MM.1S (cell line): Measurements from ENCODE around the gene ATP10D.

Source experiments
- DNase-seq: peaks from one replicate; pipeline ENCODE4 v3.0.0-alpha.2; 2015
- H2AFZ ChIP-seq: fragments of 300-600 bp; sonication (generic); 2 replicates; pipeline ENCODE4 v1.6.0; 2016; ENCODE audit warnings: antibody characterized with exemption, low read length
- H3F3A ChIP-seq: fragments of 300-600 bp; sonication (generic); 2 replicates; pipeline ENCODE4 v1.6.1; 2016; ENCODE audit warnings: mild to moderate bottlenecking, antibody characterized with exemption, low read length, moderate library complexity, mixed read lengths; ENCODE audit not compliant: insufficient read depth
- H3K27ac ChIP-seq: fragments of 300-600 bp; sonication (generic); 2 replicates; pipeline ENCODE4 v1.5.1; 2016; ENCODE audit warnings: mild to moderate bottlenecking, low read length
- H3K27me3 ChIP-seq: fragments of 300-600 bp; sonication (generic); replicated peaks from 2 replicates; pipeline ENCODE4 v1.6.0; 2016; ENCODE audit warnings: low read length; ENCODE audit not compliant: insufficient read depth
- H3K36me3 ChIP-seq: fragments of 300-600 bp; sonication (generic); replicated peaks from 2 replicates; pipeline ENCODE4 v1.6.1; 2016; ENCODE audit warnings: mild to moderate bottlenecking, low read length, mixed read lengths; ENCODE audit not compliant: insufficient read depth
- H3K4me1 ChIP-seq: fragments of 300-600 bp; sonication (generic); 2 replicates; pipeline ENCODE4 v1.6.1; 2016; ENCODE audit warnings: low read length, mixed read lengths
- H3K4me2 ChIP-seq: fragments of 300-600 bp; sonication (generic); 2 replicates; pipeline ENCODE4 v1.6.0; 2016; ENCODE audit warnings: low read depth, low read length
- H3K4me3 ChIP-seq: fragments of 300-600 bp; sonication (generic); 2 replicates; pipeline ENCODE4 v1.5.1; 2016; ENCODE audit warnings: low read length, mixed read lengths
- H3K79me2 ChIP-seq: fragments of 300-600 bp; sonication (generic); 2 replicates; pipeline ENCODE4 v1.6.1; 2016; ENCODE audit warnings: mixed run types, low read length, mixed read lengths
- H3K9ac ChIP-seq: fragments of 300-600 bp; sonication (generic); 2 replicates; pipeline ENCODE4 v1.6.1; 2016; ENCODE audit warnings: low read length, mixed read lengths
- H3K9me2 ChIP-seq: fragments of 300-600 bp; sonication (generic); replicated peaks from 2 replicates; pipeline ENCODE4 v1.6.1; 2016; ENCODE audit warnings: mild to moderate bottlenecking, low read length, mixed read lengths; ENCODE audit not compliant: insufficient read depth
- H3K9me3 ChIP-seq: fragments of 300-600 bp; sonication (generic); replicated peaks from 2 replicates; pipeline ENCODE4 v1.6.1; 2016; ENCODE audit warnings: mild to moderate bottlenecking, low read length, mixed read lengths; ENCODE audit not compliant: insufficient read depth
- H4K20me1 ChIP-seq: fragments of 300-600 bp; sonication (generic); 2 replicates; pipeline ENCODE4 v1.6.1; 2016; ENCODE audit warnings: mild to moderate bottlenecking, low read length, moderate library complexity, mixed read lengths; ENCODE audit not compliant: insufficient read depth
- CTCF ChIP-seq: fragments of 300-600 bp; sonication (generic); IDR thresholded peaks from 2 replicates; pipeline ENCODE4 v1.5.1; 2016; ENCODE audit warnings: antibody characterized with exemption, low read length, mixed read lengths
- EZH2 ChIP-seq: fragments of 300-600 bp; sonication (generic); optimal IDR thresholded peaks from 2 replicates; pipeline ENCODE3; 2017; ENCODE audit warnings: low read depth, mild to moderate bottlenecking, antibody characterized with exemption, low read length, mixed read lengths
- EZH2phosphoT487 ChIP-seq: fragments of 300-600 bp; sonication (generic); IDR thresholded peaks from 2 replicates; pipeline ENCODE4 v1.6.1; 2018; ENCODE audit warnings: antibody characterized with exemption, low read length

The ATP10D gene

GRCh38 chr4:47498899-47499298, 13.8 kb downstream of the ATP10D start:
- Histone ChIP-seq H3K79me2 (no peaks in the 10 kb centered on the region), H3F3A (no peaks in the 10 kb centered on the region), H2AFZ (no peak overlapping the region; the same call in 1 of the 2 replicates), H3K36me3 (no peaks in the 10 kb centered on the region), H3K9ac (no peak overlapping the region), H3K9me2 (no peaks in the 10 kb centered on the region), H3K27ac (peak overlapping the region; percentile 33; the same call in 1 of the 2 replicates), H3K4me3 (no peak overlapping the region), H3K27me3 (no peaks in the 10 kb centered on the region), H3K4me2 (peak overlapping the region; percentile 59; the same call in 1 of the 2 replicates), H4K20me1 (no peaks in the 10 kb centered on the region), H3K4me1 (peaks cover 33% of the 10 kb centered on the region), H3K9me3 (no peaks in the 10 kb centered on the region)
- TF ChIP-seq CTCF (no peak), EZH2phosphoT487 (no peak), EZH2 (no peak)
- no peak for DNase-seq

- Histone ChIP-seq H3K4me2 (peak overlapping the region; percentile 59), H3K27me3 (no peaks in the 10 kb centered on the region), H3K36me3 (no peaks in the 10 kb centered on the region), H3K9me2 (no peaks in the 10 kb centered on the region), H3K4me3 (peak overlapping the region; percentile 5; the same call in 1 of the 2 replicates), H3K9ac (no peak overlapping the region), H3K79me2 (no peaks in the 10 kb centered on the region), H3K9me3 (no peaks in the 10 kb centered on the region), H3K27ac (peak overlapping the region; percentile 33; the same call in 1 of the 2 replicates), H3F3A (no peaks in the 10 kb centered on the region), H3K4me1 (peaks cover 28% of the 10 kb centered on the region), H2AFZ (peak overlapping the region; percentile 29), H4K20me1 (no peaks in the 10 kb centered on the region)
- DNase-seq = peak; percentile 25
- no peak for TF ChIP-seq EZH2
- TF ChIP-seq CTCF = no peak
- no peak for TF ChIP-seq EZH2phosphoT487
Measured at GRCh38 chr4:47499700-47500099, 14.6 kb downstream of the ATP10D start.

GRCh38 chr4:47500776-47501175, 15.7 kb downstream of the ATP10D start:
- Histone ChIP-seq H3K36me3 (no peaks in the 10 kb centered on the region), H3K4me1 (peaks cover 28% of the 10 kb centered on the region), H3K79me2 (no peaks in the 10 kb centered on the region), H4K20me1 (no peaks in the 10 kb centered on the region), H2AFZ (peak overlapping the region; percentile 29; the same call in 1 of the 2 replicates), H3K4me2 (peak overlapping the region; percentile 59), H3K27ac (no peak overlapping the region), H3K9me2 (no peaks in the 10 kb centered on the region), H3K27me3 (no peaks in the 10 kb centered on the region), H3K4me3 (no peak overlapping the region), H3F3A (no peaks in the 10 kb centered on the region), H3K9ac (no peak overlapping the region), H3K9me3 (no peaks in the 10 kb centered on the region)
- DNase-seq = no peak
- TF ChIP-seq EZH2phosphoT487 = no peak
- TF ChIP-seq CTCF = no peak
- TF ChIP-seq EZH2 = no peak
